Pancreas (tissue), 10 donors: ENCODE results near the gene SESN1. TPM values are rescaled to one million over a fixed set of nuclear protein-coding genes. Genes with fewer than 3 reads are reported as not detected.
A peak's percentile ranks its signal among the peaks of the same experiment; 100 is the strongest.

Source experiments
- ATAC-seq, 4 donors: fragments of 200-7000 bp; cut with Tn5 transposase; one replicate each; pipeline versions ENCODE4 v1.8.0 to v1.9.1; 2020; ENCODE audit warnings: mild to moderate bottlenecking in 4 of 4, moderate library complexity in 4 of 4
- DNase-seq, 6 donors: peaks; one replicate each; pipeline ENCODE4 v3.0.0-alpha.2; 2020
- FAIRE-seq: peaks from 2 replicates; lab custom pipeline; 2012; peaks lifted over from hg19 to GRCh38; lab: Jason Lieb, UNC
- H3K27ac ChIP-seq, 4 donors: fragments of 200-600 bp; sonication (generic); 1 replicate in 3 of 4; 2 replicates in 1 of 4; pipeline versions ENCODE4 v1.5.0 to v1.8.0; 2020
- H3K27me3 ChIP-seq, 4 donors: fragments of 200-600 bp; one replicate each; pipeline ENCODE4 v1.8.0; 2021
- H3K36me3 ChIP-seq, 3 donors: fragments of 200-600 bp; sonication (generic) in 1 of 3; one replicate each; pipeline versions ENCODE4 v1.5.0 to v1.8.0; 2020 to 2021
- H3K4me1 ChIP-seq, 3 donors: fragments of 200-600 bp; one replicate each; pipeline ENCODE4 v1.8.0; 2021
- H3K4me3 ChIP-seq, 4 donors: fragments of 200-600 bp; sonication (generic) in 2 of 4; one replicate each; pipeline versions ENCODE4 v1.5.0 to v1.8.0; 2020 to 2021
- H3K9me3 ChIP-seq, 4 donors: fragments of 200-600 bp; one replicate each; pipeline ENCODE4 v1.8.0; 2021
- WGBS, 2 donors: extraction: QIAGEN DNeasy Blood & Tissue Kit; methylation state at CpG; one replicate each; pipeline ENCODE4 v1.1.7; 2013; 5-methylcytosine and 5-hydroxymethylcytosine counted together
- intact Hi-C, 3 donors: fragments of 100-400 bp; cut with DNase I; formaldehyde crosslinking; loops; one replicate each; pipeline versions ENCODE4 v1.11.1 to v1.14.2; 2022
- polyA plus RNA-seq, 2 donors: library from polyadenylated mRNA; stranded (reverse); fragments of 200-250 nt; gene quantifications; one replicate each; pipeline ENCODE4 v1.2.3, GENCODE V29; 2013
- total RNA-seq, 6 donors: library from RNA; stranded (reverse); fragmentation: NEBNext Ultra II Directional in 4 of 6; extraction: Animal tissue kit (Norgen Biotek cat#: 25700) in 4 of 6; gene quantifications; one replicate each; pipeline versions ENCODE4 v1.2.1 to v1.2.4, GENCODE V29; 2021 to 2023
- TF ChIP-seq, protein P1 (sequence below), 4 donors: fragments of 200-600 bp; sonication (generic) in 3 of 4; IDR thresholded peaks; one replicate each; pipeline versions ENCODE4 v1.5.0 to v1.8.0; 2021; ENCODE audit warnings: antibody characterized with exemption in 4 of 4
- donor health status: healthy with polysubstance abuse.
- donor health status: DM: no; HTN: no; CAD: no; lungs with moderate emphysema.
- donor health status: DM: no; HTN: no; CAD: no.
- donor health status: control.
- donor health status: control.
- donor health status: Bipolar disorder and iron deficiency.
- donor health status: DM: yes; HTN: yes; CAD: no.
- donor health status: DM: no; HTN: no; CAD: no.
- donor health status: DM: no; HTN: no; CAD: no.
- donor health status: DM: yes; HTN: yes; CAD: no.

The SESN1 gene
- total and polyA plus RNA-seq, 8 donors = 8.5 to 22.4 (median 16.8) TPM

DNA sequence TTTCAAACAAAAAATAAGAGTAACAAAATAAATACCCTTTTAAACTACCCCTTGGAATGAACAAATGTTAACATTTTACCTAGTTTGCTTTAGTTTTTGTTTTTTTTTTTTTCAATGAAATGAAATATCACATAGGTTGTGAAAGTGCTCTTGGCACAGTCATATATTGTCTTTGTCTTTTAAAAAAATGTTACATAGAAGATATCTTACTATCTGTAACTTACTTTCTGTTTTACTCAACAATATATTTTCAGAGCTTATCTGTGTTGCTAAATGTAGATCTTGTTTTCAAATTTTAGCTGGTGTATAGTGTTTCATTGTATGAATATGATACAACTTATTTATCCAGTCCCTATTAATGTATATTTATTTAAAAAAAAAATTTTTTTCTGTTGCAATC is 9.3 kb upstream of the SESN1 start:
- intact Hi-C loops = no loop called here
- DNase-seq = no peak
- TF ChIP-seq, protein P1, sequence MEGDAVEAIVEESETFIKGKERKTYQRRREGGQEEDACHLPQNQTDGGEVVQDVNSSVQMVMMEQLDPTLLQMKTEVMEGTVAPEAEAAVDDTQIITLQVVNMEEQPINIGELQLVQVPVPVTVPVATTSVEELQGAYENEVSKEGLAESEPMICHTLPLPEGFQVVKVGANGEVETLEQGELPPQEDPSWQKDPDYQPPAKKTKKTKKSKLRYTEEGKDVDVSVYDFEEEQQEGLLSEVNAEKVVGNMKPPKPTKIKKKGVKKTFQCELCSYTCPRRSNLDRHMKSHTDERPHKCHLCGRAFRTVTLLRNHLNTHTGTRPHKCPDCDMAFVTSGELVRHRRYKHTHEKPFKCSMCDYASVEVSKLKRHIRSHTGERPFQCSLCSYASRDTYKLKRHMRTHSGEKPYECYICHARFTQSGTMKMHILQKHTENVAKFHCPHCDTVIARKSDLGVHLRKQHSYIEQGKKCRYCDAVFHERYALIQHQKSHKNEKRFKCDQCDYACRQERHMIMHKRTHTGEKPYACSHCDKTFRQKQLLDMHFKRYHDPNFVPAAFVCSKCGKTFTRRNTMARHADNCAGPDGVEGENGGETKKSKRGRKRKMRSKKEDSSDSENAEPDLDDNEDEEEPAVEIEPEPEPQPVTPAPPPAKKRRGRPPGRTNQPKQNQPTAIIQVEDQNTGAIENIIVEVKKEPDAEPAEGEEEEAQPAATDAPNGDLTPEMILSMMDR (IDR thresholded peaks at IDR 0.05) = no peak
- no peak overlapping the region for H3K27ac ChIP-seq
- no peaks in the 10 kb centered on the region for H3K27me3 ChIP-seq
- no peaks in the 10 kb centered on the region for H3K4me1 ChIP-seq
- ATAC-seq = no peak
- H3K4me3 ChIP-seq = no peak overlapping the region
- H3K9me3 ChIP-seq = no peaks in the 10 kb centered on the region
- no peaks in the 10 kb centered on the region for H3K36me3 ChIP-seq
- FAIRE-seq = no peak

DNA sequence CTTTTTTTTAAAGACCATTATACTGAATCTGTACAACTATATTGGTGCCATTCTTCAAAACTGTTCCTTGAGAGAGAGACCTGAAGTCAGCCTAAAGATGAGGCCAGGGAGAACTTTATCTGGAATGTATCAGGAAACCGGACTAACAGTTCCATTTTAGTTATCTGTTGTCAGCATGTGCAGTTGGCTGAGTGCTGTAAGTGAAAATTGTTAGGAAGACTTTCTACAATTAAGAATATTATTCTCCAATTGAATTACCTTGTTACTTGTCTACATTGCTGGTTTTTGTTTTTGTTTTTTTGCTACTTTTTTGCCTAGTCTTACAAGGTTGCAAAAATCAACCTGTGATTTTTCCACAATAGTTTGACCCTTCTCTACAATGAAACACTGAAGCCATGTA is 8.1 kb upstream of the SESN1 start:
- intact Hi-C loops = no loop called here
- FAIRE-seq = no peak
- no peaks in the 10 kb centered on the region for H3K4me1 ChIP-seq
- no peak for DNase-seq
- no peaks in the 10 kb centered on the region for H3K9me3 ChIP-seq
- ATAC-seq = no peak
- TF ChIP-seq, protein P1 (IDR thresholded peaks at IDR 0.05) = no peak
- no peak overlapping the region for H3K27ac ChIP-seq
- no peaks in the 10 kb centered on the region for H3K27me3 ChIP-seq
- no peak overlapping the region for H3K4me3 ChIP-seq
- 37 to 43% methylated on average over 1 of the region's 1 CpG for WGBS, 2 donors
- H3K36me3 ChIP-seq = no peaks in the 10 kb centered on the region

DNA sequence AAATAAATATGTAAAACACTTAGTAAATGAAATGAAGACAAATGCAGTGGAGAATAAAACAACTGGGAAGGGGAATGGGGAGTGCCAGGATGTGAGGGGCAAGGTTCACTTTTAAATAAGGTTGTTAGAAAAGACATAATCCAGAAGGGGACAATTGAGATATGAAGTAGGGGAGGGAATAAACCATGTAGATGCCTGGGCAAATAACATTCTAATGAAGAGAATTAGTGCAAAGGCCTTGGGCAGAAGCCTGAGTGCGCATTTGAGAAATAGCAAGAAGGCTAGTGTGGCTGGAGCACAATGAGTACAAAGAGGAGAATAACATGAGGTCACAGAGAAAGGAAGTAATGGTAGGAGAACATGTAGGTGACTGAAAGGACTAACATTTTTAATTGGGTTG is 3.0 kb upstream of the SESN1 start:
- Histone ChIP-seq H3K4me3 (no peak overlapping the region), H3K4me1 (peaks cover 0 to 8% (median 1%) of the 10 kb centered on the region in 3 donors), H3K27me3 (no peaks in the 10 kb centered on the region), H3K36me3 (no peaks in the 10 kb centered on the region), H3K9me3 (no peaks in the 10 kb centered on the region), H3K27ac (no peak overlapping the region)
- FAIRE-seq (no peak), ATAC-seq (no peak), DNase-seq (no peak)
- 96 to 100% methylated on average over 1 of the region's 1 CpG for WGBS, 2 donors
- intact Hi-C loops = no loop called here
- TF ChIP-seq, protein P1 (IDR thresholded peaks at IDR 0.05) = no peak

DNA sequence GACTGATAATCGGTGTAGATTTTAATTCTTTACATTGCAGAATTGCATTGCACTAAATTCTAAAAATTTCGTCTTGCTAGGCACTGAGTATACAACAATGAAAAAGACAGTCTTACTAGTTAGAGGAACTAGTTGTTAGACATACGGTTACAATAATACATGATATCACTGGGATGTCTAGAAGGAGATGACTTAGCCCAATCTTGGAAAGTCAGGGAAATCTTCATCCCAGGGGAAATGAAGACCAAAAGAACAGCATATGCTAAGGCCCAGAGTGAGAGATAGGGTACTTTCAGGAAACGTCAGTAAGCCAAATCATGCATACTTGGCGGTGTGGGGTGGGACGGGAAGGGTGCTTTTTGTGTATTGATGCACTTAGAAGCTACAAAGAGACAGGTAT is 1.6 kb upstream of the SESN1 start:
- Histone ChIP-seq H3K27ac (no peak overlapping the region), H3K4me1 (peaks cover 0 to 16% (median 16%) of the 10 kb centered on the region in 3 donors), H3K4me3 (peak overlapping the region in 3 of 4 donors; percentile 46 to 69 (median 66)), H3K36me3 (no peaks in the 10 kb centered on the region), H3K27me3 (no peaks in the 10 kb centered on the region), H3K9me3 (no peaks in the 10 kb centered on the region)
- ATAC-seq (no peak), FAIRE-seq (no peak), DNase-seq (no peak)
- TF ChIP-seq, protein P1 (IDR thresholded peaks at IDR 0.05) = no peak
- 34 to 48% methylated on average over 6 of the region's 6 CpGs for WGBS, 2 donors
- intact Hi-C loops = no loop called here

DNA sequence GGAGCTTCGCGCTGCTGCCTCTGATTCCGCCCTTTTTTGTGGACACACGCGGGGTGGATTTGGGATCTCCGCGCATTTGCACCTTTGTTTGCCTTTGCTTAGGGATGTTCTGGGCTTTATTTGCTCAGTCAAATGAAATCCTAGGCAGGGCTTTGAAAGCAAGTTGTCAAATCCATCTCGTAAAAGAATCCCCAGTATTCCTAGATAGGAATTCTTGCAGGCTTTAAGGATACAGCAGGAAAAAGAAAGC is 1.1 kb upstream of the SESN1 start:
- DNase-seq (no peak), ATAC-seq (no peak), FAIRE-seq (no peak)
- Histone ChIP-seq H3K36me3 (no peaks in the 10 kb centered on the region), H3K9me3 (no peaks in the 10 kb centered on the region), H3K4me3 (peak overlapping the region; percentile 46 to 69 (median 66)), H3K4me1 (peaks cover 0 to 18% (median 16%) of the 10 kb centered on the region in 3 donors), H3K27me3 (no peaks in the 10 kb centered on the region), H3K27ac (peak overlapping the region; percentile 91 to 97 (median 95))
- intact Hi-C loops = no loop called here
- TF ChIP-seq, protein P1 (IDR thresholded peaks at IDR 0.05) = no peak
- 1 to 2% methylated on average over 8 of the region's 8 CpGs for WGBS, 2 donors
